ENCODE data around the gene ZNF764.

- TF ChIP-seq POLR2A (IDR thresholded peaks at IDR 0.05) (no peak), CTCF (IDR thresholded peaks at IDR 0.05) (no peak)
These were observed 16.5 kb upstream of the ZNF764 start for GRCh38 chr16:30574678-30575077.

All from esophagus squamous epithelium (tissue), 4 donors.